Stimulated activated CD4-positive, alpha-beta T cell treated with anti-CD3 and anti-CD28 coated beads, Interleukin-12 subunit alpha, Interleukin-12 subunit beta, amount 100 ng/mL, for 24 hours (primary cell): ENCODE measurements around the gene CDC37L1.
"Not testable (repeated sequence)": the region's sequence is repeated elsewhere in the genome, so short reads cannot be mapped to it uniquely, and the experiment has no call there.

ENCODE experiments used
- DNase-seq, 2 experiments: peaks; one replicate each; pipeline ENCODE4 v3.0.0-alpha.2; 2020; ENCODE audit warnings: low read depth in 2 of 2

CDC37L1 gene

DNA sequence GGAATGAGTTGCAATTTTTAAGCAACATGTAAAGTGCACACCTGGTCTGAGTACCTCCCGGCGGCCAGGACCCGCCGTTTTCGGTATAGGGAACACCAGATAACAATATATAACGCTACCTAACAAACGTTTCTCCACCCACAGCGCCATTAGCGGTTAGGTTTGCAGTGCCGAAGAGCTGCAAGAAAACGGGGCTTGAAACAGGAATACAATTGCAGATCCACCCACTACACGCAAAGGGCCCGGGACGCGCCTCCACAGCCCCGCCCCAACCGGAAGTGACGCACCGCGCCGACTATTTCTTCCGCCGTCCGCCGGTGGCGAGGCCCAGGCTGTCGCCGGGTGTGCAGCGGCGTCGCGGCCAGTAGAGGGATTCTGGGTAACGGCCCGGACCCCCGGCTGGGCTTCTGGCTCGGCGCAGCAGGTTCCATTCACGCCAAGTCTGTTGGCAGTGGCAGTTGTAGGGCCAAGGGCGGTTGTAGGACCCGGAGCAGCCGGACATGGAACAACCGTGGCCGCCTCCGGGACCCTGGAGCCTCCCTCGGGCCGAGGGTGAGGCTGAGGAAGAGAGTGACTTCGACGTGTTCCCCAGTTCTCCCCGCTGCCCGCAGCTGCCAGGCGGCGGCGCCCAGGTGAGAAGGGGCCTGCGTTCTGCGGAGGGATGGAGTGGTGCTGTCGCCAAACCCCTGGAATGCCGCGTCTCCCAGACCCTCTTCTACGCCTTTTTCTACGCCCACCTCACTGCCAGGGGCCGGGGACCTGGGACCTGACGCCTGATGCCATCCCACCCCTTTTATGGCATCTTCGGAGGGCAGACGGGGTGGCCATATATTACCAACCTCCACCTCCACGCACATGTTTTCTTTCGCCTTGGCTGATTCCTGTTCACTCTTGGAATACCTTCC, at the start of gene CDC37L1:
Gene CDC37L1 (plus strand): TSS at position 302 of the 905 bp plus-strand sequence. CDS start 199 bp downstream, at position 501.
- peak; percentile 99 for DNase-seq

DNA sequence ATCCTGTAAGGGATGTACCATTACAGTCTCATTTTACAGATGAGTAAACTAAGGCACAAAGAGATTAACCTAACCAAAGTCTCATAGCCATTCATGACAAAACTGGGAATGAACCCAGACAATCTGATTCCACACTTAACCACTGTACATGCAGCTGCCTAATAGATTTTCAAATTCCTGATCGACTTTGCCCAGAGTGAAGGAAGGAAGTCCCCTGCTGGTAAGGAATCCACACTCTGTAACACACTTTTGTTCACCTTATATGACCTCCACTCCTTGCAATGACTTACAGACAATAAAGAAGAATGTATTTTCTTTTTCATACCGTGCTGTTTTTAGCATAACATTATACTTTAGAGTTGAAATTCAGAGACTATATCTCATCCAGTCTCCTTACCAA, 48.5 kb upstream of the CDC37L1 start:
- no peak for DNase-seq

DNA sequence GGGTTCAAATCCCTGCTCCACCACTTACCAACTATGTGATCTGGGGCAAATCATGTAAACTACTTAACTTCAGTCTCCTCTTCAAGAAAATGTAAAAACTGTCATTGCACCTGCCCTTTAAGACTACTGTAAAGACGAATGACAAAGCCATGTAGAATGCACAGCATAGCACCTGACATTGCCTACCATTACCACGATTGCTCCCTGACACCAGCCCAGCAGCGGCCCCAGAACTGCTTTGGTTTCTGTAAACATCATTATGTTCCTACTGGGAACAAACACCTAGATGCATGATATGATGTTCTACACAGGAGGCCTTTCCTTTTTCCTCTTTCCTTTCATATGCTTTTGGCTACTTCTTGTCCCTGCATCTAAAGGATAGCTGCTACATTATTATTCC, 40.4 kb upstream of the CDC37L1 start:
- no peak for DNase-seq

DNA sequence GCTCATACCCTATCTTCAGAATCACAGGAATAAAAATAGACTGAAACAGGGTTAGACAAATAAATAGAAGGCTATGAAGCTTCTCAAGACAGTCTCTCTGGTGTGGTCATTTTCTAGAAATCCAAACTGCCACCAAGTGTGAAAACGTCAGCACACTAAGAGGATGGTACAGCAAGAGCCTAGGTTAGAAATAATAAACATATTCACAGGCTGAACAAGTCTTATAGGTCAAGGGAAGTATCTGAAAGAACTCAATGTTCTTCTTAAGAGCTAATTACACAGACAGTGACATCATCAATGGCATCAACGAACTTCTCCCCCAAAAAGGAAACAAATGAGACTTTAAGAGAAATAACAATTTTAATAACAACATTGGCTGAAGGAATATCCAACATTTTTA, 39.9 kb upstream of the CDC37L1 start:
- no peak for DNase-seq

DNA sequence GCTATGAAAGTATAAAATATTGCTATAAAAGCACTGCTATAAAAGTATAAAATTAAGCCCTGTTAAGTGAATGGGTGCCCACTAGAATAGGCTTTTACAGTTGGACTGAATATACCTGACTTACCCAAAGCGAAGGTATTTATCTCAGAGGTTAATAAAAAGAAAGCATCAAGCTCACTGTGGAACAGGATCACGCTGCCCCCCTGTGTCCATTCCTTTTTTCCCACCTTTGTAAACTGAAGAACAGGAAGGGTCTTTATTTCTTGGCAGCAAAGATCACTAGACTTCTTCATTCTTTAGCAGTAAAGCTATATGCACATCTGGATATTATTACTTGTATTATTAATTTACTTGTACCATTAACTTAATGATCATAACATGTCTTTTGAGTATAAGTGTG, 39.3 kb upstream of the CDC37L1 start:
- peak in 1 of 2 experiments; percentile 20 for DNase-seq

DNA sequence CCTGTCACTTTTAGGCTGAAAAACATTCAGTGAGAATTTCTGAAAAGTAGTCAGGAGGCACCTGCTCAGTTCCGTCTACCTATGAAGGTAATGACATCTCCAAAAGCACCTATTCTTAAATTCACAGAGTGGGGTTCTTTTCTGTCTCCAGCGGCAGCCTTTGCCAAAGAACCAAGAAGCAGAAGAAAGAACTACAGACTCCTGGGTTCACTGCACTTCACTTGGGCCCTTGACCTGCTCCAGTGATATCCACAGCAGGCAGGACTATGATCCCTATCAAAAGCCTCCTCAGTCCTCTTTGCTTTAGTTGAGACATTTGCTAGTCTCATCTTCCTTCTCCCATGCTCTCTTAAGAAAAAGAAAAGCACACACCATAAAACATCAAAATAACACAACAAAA, 37.0 kb upstream of the CDC37L1 start:
- no peak for DNase-seq

DNA sequence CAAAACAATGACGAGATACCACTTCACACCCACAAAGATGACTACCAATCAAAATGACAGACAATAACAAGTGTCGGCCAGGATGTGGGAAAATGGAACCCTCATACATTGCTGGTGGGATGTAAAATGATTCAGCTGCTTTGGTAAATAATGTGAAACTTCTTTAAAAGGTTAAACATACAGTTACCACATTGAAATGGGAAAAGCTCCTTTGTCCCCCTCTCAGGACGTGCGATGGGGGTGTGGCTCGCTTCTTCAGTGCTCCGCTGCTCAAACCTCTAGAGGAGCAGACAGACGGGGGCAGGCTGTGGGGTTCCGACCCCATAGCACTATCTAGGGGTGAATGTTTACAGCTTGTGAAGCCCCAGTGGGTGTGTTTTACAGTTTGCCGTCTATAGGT, 25.3 kb upstream of the CDC37L1 start:
- DNase-seq, result no peak

DNA sequence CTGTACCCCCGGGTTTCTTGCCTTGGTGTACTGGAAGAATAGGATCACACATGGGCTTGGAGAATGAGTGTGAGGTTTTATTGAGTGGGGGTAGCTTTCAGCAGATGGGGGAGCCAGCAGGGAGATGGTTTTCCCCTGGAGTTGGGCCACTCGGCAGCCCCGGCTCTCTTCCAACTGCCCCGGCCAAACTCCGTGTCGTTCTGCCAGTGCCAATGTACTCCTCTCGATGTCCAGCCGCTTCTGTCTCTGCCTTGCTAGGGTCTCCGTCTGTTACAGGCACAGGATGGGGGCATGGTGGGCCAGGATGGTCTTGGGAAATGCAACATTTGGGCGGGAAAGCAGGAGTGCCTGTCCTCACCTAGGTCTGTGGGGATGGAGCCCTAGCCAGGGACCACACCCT, 24.8 kb upstream of the CDC37L1 start:
- DNase-seq, result no peak

DNA sequence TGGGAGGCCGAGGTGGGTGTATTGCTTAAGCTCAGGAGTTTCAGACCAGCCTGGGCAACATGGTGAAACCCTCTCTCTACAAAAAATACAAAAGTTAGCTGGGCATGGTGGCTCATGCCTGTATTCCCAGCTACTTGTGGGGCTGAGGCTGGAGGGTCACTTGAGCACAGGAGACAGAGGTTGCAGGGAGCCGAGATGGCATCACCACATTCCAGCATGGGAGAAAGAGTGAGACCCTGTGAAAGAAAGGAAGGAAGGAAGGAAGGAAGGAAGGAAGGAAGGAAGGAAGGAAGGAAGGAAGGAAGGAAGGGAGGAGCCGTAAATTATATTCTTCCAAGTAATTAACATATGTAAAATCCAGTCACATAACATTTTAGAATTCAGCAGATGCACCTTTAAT, 23.2 kb upstream of the CDC37L1 start:
- DNase-seq, result not testable (repeated sequence)

DNA sequence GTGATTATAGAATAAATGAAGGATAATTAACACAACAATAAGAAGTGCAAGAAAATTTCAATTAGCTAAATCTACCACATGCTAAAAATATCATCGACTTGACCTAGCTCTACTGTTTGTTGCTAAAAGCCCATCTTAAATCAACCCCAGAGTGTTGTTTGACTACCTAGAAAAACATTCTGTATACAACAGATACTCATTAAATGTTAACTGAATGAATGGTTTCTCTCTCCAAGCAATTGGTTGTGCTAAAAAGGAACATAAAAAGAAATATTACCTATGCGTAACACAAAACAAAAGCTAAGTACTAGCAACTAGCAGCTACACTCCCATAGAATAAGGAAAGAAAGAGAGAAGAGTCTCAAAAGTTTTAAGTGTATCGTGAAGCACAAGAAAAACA, 22.7 kb upstream of the CDC37L1 start:
- no peak for DNase-seq

DNA sequence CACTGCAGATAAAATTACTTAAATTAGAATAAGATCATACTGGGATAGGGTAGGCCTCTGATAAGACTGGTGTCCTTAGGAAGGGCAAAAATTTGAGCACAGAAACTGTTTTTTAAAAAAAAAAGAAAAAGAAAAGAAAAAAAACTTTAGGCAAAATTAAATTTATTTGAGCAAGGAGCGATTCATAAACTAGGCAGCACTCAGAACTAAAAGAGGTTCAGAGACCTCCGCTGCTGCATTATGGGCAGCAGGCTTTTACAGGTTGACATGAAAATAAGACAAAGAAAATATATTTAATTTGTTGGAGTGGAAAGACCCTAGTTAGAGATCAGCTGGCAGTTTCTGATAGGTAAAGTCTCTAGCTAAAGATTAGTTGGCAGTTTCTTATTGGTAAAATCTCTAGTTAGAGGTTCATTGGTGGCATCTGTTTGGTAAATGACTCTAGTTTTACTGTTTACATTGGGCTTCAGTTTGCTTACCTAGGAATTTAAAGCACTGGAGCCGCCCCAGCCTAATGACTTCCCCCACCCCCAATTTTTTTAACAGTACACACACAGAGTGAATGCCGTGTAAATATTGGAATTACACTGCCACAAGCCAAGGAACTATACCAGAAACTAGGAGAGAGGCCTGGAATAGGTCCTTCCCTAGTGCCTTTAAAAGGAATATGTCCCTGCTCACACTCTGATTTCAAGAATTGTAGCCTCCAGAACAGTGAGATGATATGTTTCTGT, 21.8 kb upstream of the CDC37L1 start:
- DNase-seq, result no peak

DNA sequence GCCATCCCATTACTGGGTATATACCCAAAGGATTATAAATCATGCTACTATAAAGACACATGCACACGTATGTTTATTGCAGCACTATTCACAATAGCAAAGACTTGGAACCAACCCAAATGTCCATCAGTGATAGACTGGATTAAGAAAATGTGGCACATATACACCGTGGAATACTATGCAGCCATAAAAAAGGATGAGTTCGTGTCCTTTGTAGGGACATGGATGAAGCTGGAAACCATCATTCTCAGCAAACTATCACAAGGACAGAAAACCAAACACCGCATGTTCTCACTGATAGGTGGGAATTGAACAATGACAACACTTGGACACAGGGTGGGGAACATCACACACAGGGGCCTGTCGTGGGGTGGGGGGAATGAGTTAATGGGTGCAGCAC, 18.7 kb upstream of the CDC37L1 start:
- DNase-seq, result not testable (repeated sequence)

DNA sequence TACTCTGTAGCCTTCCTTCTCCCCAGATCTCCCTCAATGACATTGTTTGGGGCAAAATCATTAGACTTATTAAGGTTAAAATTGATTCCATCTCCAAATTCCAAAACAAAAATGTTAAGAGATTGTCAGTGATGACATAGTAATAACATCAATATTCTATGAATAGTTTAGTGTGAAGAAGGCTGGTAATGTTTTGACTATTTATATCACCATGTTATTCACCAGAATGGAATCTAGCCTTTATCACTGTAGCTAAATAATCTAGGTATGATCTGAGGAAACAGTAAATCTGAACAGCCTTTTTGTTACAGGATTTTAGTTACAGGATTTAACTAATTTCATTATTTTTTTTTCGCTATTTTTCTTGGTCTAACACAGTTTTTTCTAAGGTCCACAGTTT, 18.2 kb upstream of the CDC37L1 start:
- no peak for DNase-seq

DNA sequence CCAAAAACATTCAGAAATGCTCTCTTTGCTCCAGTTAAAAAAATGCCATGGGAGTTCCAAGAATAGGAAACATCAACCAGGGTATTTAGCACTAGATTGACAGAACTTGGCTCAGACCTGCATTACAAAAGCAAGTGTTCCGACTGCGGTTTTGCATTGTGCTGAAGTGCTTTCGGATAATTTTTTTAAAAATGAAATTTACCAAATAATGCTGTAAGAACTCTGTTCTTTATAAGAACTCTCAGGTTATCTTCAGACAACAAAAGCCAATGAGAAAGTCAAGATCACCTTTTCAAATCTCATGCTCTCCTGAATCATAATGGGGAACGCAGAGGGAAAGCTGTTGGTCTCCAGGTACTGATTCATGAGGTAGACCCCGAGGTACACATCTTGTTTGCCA, 17.8 kb upstream of the CDC37L1 start:
- DNase-seq, result no peak

DNA sequence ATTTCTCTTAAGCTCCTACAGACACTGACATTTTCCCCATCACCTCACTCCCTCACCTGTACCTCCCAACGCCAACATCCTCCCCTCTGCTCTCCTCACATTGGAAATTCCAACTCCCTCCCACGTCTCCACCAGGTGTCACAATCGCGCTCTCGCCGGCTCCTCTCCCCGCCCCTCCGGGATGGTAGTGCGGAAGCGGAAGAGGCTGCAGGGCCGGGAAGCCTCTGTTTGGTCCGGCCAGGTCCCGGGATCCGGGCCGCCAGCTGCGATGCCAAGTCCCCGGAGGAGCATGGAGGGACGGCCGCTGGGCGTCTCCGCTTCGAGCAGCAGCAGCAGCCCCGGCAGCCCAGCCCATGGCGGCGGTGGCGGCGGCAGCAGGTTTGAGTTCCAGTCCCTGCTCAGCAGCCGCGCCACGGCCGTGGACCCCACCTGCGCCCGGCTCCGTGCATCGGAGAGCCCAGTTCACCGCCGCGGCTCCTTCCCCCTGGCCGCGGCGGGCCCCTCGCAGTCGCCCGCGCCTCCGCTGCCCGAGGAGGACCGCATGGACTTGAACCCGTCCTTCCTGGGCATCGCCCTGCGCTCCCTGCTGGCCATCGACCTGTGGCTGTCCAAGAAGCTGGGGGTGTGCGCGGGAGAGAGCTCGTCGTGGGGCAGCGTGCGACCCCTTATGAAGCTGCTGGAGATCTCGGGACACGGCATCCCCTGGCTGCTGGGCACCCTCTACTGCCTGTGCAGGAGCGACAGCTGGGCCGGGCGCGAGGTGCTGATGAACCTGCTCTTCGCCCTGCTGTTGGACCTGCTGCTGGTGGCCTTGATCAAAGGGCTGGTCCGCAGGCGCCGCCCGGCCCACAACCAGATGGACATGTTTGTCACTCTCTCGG, 17.0 kb upstream of the CDC37L1 start, which contains the start of gene PLPP6:
Gene PLPP6 (plus strand): TSS at position 187 of the 881 bp plus-strand sequence. CDS start 82 bp downstream, at position 269.
- peak; percentile 53 to 70 for DNase-seq

DNA sequence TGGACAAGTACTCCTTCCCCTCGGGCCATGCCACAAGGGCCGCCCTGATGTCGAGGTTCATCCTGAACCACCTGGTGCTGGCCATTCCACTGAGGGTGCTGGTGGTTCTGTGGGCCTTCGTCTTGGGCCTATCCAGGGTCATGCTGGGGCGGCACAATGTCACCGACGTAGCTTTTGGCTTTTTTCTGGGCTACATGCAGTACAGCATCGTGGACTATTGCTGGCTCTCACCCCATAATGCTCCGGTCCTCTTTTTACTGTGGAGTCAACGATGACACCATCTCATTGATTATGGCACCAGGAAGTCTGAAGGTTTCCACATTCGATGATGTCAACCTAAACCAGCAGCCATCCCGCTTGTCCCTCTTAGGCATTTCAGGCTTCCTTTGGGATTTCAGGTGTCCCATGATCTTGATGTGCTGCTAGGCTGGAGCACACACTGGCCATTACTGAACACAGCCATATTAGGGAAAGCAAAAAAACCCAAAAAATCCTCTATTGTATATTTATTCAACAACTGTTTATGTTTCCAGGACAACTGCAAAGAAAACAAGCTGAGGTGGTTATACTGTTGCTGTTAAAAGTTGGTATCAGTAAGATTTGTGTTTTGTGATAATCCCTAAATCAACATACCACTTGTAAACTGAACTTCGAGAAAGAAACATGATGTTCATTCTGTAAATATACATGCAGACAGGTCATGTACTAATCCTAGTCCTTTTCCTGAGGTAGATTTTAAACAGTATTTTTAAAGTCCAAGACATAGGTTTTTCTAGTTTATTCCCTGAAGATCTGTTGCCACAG, 16.2 kb upstream of the CDC37L1 start:
- DNase-seq, result no peak

DNA sequence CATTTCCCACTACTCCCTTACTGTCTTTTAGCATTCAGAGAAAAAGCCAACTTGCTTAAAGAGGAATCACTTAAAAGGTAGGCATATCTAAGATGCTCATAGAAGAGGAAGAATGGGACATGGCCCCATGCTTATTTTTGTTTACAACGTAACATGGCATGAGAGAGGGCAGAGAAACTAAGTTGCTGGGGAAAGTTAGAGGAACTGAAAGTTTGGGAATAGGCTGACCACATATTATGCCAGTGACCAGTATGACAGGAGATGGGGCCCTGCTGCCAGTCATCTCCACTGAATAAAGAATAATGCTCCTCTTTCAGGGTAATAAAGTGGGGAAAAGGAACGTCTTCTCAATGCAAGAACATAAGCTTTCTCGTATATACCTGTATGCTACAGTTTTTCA, 15.4 kb upstream of the CDC37L1 start:
- no peak for DNase-seq

DNA sequence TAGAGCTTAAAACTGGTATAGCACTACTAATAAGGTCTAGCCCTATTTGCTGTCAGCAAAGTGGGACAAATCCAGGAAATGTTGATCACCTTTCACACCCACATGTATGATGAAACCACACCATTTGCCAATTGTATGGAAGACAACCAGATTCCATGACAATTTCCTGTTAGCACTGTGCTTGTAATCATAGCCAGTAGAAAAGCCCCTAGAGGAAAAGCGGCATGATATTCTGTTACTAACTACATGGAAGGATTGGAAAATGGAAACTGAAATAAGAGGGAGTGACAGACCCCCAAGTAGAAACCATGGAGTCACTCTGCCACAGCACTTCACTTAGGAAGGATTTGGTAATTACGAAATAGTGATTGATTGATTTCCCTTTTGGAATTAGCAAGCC, 14.0 kb upstream of the CDC37L1 start:
- no peak for DNase-seq

DNA sequence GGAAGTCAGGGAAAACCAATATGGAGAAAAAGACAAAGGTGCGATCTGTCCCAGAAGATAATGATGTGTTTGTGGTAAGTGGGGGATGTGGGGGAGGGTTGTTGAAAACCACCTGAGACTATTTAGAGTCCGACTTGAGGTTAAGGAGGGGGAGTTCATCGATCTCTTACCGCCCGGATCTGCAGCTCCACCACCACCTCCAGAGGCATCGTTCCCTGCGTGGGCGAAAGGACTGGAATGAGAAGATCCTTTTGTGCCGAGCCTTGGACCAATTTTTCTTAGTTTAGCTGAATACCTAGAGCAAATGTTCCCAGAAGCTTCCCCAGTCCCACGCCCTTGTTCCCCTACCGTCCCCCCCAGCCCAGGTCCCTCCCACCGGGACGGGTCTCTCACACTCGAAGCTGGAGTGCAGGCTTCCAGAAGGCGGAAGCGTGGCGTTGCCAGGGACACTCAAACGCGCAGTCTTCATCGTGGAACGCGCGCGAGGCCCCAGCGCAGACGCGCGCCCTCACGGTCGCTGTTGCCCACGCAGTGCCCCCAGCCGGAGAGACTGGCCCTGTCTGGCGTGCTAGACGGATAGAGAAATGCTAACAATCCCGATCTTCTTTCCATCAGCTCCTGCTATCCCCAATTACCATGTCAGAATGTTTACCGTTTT, 13.2 kb upstream of the CDC37L1 start, which contains the start of gene SPATA6L:
Gene SPATA6L (minus strand): TSS at position 439 of the 658 bp plus-strand sequence. CDS start 230 bp downstream, at position 209.
- DNase-seq, result peak in 1 of 2 experiments; percentile 35

DNA sequence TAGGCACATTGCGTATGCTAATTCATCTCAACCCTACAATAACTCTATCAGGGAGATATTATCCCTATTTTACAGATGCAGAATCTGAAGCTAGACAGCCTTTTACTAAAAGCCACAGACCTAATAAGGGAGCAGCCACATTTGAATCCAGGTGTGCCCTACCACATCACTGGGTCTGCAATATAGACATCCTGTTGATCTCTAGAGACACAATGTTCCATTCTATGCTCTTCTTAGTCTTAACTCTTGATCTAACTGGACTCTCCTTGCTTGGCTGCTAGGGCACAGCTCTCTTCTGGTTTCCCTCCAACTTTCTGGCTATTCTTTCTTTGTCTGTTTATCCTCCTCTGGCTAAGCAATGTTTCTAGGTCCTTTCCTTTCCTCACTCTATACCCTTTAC, 11.7 kb upstream of the CDC37L1 start:
- DNase-seq, result no peak
